ENCODE data around the gene EYS. TPM values are rescaled to one million over a fixed set of nuclear protein-coding genes. Genes with fewer than 3 reads are reported as not detected.
"Not testable (repeated sequence)": the region's sequence is repeated elsewhere in the genome, so short reads cannot be mapped to it uniquely, and the experiment has no call there.

The EYS gene
- total RNA-seq, 2 donors from 2014 or later: not detected

- TF ChIP-seq CTCF (IDR thresholded peaks at IDR 0.05): no peak
- no peaks in the 10 kb centered on the region for H3K36me3 ChIP-seq
- DNase-seq (ENCODE audit: low spot score): no peak
- no peaks in the 10 kb centered on the region for H3K27me3 ChIP-seq
- no peaks in the 10 kb centered on the region for H3K4me1 ChIP-seq
- no peak overlapping the region for H3K27ac ChIP-seq
- no peaks in the 10 kb centered on the region for H3K9me3 ChIP-seq
- H3K4me3 ChIP-seq: no peak overlapping the region
Measured at GRCh38 chr6:63945987-63946386, 1761.0 kb downstream of the EYS start.

- H3K27me3 ChIP-seq: no peaks in the 10 kb centered on the region
- no peaks in the 10 kb centered on the region for H3K4me1 ChIP-seq
- TF ChIP-seq CTCF (IDR thresholded peaks at IDR 0.05): no peak
- DNase-seq (ENCODE audit: low spot score): no peak
- H3K9me3 ChIP-seq: no peaks in the 10 kb centered on the region
- H3K4me3 ChIP-seq: no peak overlapping the region
- no peaks in the 10 kb centered on the region for H3K36me3 ChIP-seq
- no peak overlapping the region for H3K27ac ChIP-seq
Measured at GRCh38 chr6:63943826-63944225, 1763.2 kb downstream of the EYS start.

GRCh38 chr6:63941747-63942470 lies 1765.1 kb downstream of the EYS start:
- no peak for TF ChIP-seq CTCF (IDR thresholded peaks at IDR 0.05)
- DNase-seq (ENCODE audit: low spot score): no peak
- Histone ChIP-seq H3K4me1 (no peaks in the 10 kb centered on the region), H3K9me3 (no peaks in the 10 kb centered on the region), H3K27me3 (no peaks in the 10 kb centered on the region), H3K36me3 (no peaks in the 10 kb centered on the region), H3K4me3 (no peak overlapping the region), H3K27ac (no peak overlapping the region)

- H3K36me3 ChIP-seq: no peaks in the 10 kb centered on the region
- no peaks in the 10 kb centered on the region for H3K9me3 ChIP-seq
- no peak for TF ChIP-seq CTCF (IDR thresholded peaks at IDR 0.05)
- no peaks in the 10 kb centered on the region for H3K27me3 ChIP-seq
- no peaks in the 10 kb centered on the region for H3K4me1 ChIP-seq
- no peak overlapping the region for H3K27ac ChIP-seq
- H3K4me3 ChIP-seq: no peak overlapping the region
- DNase-seq (ENCODE audit: low spot score): no peak
Measured at GRCh38 chr6:63940056-63940455, 1767.0 kb downstream of the EYS start.

- no peak for TF ChIP-seq CTCF (IDR thresholded peaks at IDR 0.05)
- no peak overlapping the region for H3K27ac ChIP-seq
- no peaks in the 10 kb centered on the region for H3K4me1 ChIP-seq
- H3K9me3 ChIP-seq: no peaks in the 10 kb centered on the region
- H3K27me3 ChIP-seq: no peaks in the 10 kb centered on the region
- H3K36me3 ChIP-seq: no peaks in the 10 kb centered on the region
- no peak for DNase-seq (ENCODE audit: low spot score)
- no peak overlapping the region for H3K4me3 ChIP-seq
Measured at GRCh38 chr6:63936399-63936798, 1770.6 kb downstream of the EYS start.

GRCh38 chr6:63935732-63936131 lies 1771.3 kb downstream of the EYS start:
- Histone ChIP-seq H3K4me1 (no peaks in the 10 kb centered on the region), H3K36me3 (no peaks in the 10 kb centered on the region), H3K27me3 (no peaks in the 10 kb centered on the region), H3K9me3 (no peaks in the 10 kb centered on the region), H3K27ac (no peak overlapping the region), H3K4me3 (no peak overlapping the region)
- TF ChIP-seq CTCF (IDR thresholded peaks at IDR 0.05): no peak
- no peak for DNase-seq (ENCODE audit: low spot score)

- not testable (repeated sequence) for H3K27ac ChIP-seq; H3K36me3 ChIP-seq; H3K9me3 ChIP-seq; H3K27me3 ChIP-seq; H3K4me3 ChIP-seq; H3K4me1 ChIP-seq; DNase-seq (ENCODE audit: low spot score)
Measured at GRCh38 chr6:63933948-63934347, 1773.1 kb downstream of the EYS start.

Data from right atrium auricular region (tissue), 2 donors.